ENCODE data around the gene DAB2IP.

- TF ChIP-seq CTCF (IDR thresholded peaks at IDR 0.05; ENCODE audit: low read depth, low read length, poor library complexity, severe bottlenecking) (peak; percentile 78), EZH2phosphoT487 (IDR thresholded peaks at IDR 0.05; ENCODE audit: borderline replicate concordance, low read length) (no peak)
These were observed 33.1 kb downstream of the DAB2IP start for GRCh38 chr9:121684381-121685145.
